Pancreas (tissue), 10 donors: ENCODE results near the gene AJM1. TPM values are rescaled to one million over a fixed set of nuclear protein-coding genes. Genes with fewer than 3 reads are reported as not detected.
"Not testable (repeated sequence)": the region's sequence is repeated elsewhere in the genome, so short reads cannot be mapped to it uniquely, and the experiment has no call there.

Experiments
- ATAC-seq, 4 donors: fragments of 200-7000 bp; cut with Tn5 transposase; one replicate each; pipeline versions ENCODE4 v1.8.0 to v1.9.1; 2020; ENCODE audit warnings: mild to moderate bottlenecking in 4 of 4, moderate library complexity in 4 of 4
- DNase-seq, 6 donors: peaks; one replicate each; pipeline ENCODE4 v3.0.0-alpha.2; 2020
- FAIRE-seq: peaks from 2 replicates; lab custom pipeline; 2012; peaks lifted over from hg19 to GRCh38; lab: Jason Lieb, UNC
- H3K27ac ChIP-seq, 4 donors: fragments of 200-600 bp; sonication (generic); 1 replicate in 3 of 4; 2 replicates in 1 of 4; pipeline versions ENCODE4 v1.5.0 to v1.8.0; 2020
- H3K27me3 ChIP-seq, 4 donors: fragments of 200-600 bp; one replicate each; pipeline ENCODE4 v1.8.0; 2021
- H3K36me3 ChIP-seq, 3 donors: fragments of 200-600 bp; sonication (generic) in 1 of 3; one replicate each; pipeline versions ENCODE4 v1.5.0 to v1.8.0; 2020 to 2021
- H3K4me1 ChIP-seq, 3 donors: fragments of 200-600 bp; one replicate each; pipeline ENCODE4 v1.8.0; 2021
- H3K4me3 ChIP-seq, 4 donors: fragments of 200-600 bp; sonication (generic) in 2 of 4; one replicate each; pipeline versions ENCODE4 v1.5.0 to v1.8.0; 2020 to 2021
- H3K9me3 ChIP-seq, 4 donors: fragments of 200-600 bp; one replicate each; pipeline ENCODE4 v1.8.0; 2021
- CTCF ChIP-seq, 4 donors: fragments of 200-600 bp; sonication (generic) in 3 of 4; IDR thresholded peaks; one replicate each; pipeline versions ENCODE4 v1.5.0 to v1.8.0; 2021; ENCODE audit warnings: antibody characterized with exemption in 4 of 4
- WGBS, 2 donors: extraction: QIAGEN DNeasy Blood & Tissue Kit; methylation state at CpG; one replicate each; pipeline ENCODE4 v1.1.7; 2013; 5-methylcytosine and 5-hydroxymethylcytosine counted together
- intact Hi-C, 3 donors: fragments of 100-400 bp; cut with DNase I; formaldehyde crosslinking; loops; one replicate each; pipeline versions ENCODE4 v1.11.1 to v1.14.2; 2022
- polyA plus RNA-seq, 2 donors: library from polyadenylated mRNA; stranded (reverse); fragments of 200-250 nt; gene quantifications; one replicate each; pipeline ENCODE4 v1.2.3, GENCODE V29; 2013
- total RNA-seq, 6 donors: library from RNA; stranded (reverse); fragmentation: NEBNext Ultra II Directional in 4 of 6; extraction: Animal tissue kit (Norgen Biotek cat#: 25700) in 4 of 6; gene quantifications; one replicate each; pipeline versions ENCODE4 v1.2.1 to v1.2.4, GENCODE V29; 2021 to 2023
- donor health status: healthy with polysubstance abuse.
- donor health status: DM: no; HTN: no; CAD: no; lungs with moderate emphysema.
- donor health status: DM: no; HTN: no; CAD: no.
- donor health status: control.
- donor health status: control.
- donor health status: Bipolar disorder and iron deficiency.
- donor health status: DM: yes; HTN: yes; CAD: no.
- donor health status: DM: no; HTN: no; CAD: no.
- donor health status: DM: no; HTN: no; CAD: no.
- donor health status: DM: yes; HTN: yes; CAD: no.

AJM1 gene
- total and polyA plus RNA-seq, 8 donors, result 2.9 to 11.7 (median 5.0) TPM

GRCh38 chr9:136796238-136796774 lies 46.0 kb upstream of the AJM1 start, which contains the start of gene CCDC183:
CCDC183 (plus strand) TSS chr9:136796338; CDS start chr9:136796398, 60 bp downstream.
- 39 to 43% methylated on average over 5 of the region's 5 CpGs for WGBS, 2 donors
- no peak within 1 kb of the TSS for H3K4me3 ChIP-seq
- DNase-seq (peak in 2 of 6 donors; percentile 45 to 48), ATAC-seq (no peak), FAIRE-seq (no peak)
- intact Hi-C loops, result loop anchor here in 2 of 3 donors (10.0 kb wide), 2 partner anchors 48 to 148 kb away; partner anchors contain the start of genes AJM1 (in 1 of the 2), C8G (in 1 of the 2), FBXW5 (in 1 of the 2) and PHPT1 (in 1 of the 2)
- no peak for TF ChIP-seq CTCF (IDR thresholded peaks at IDR 0.05)
- peaks cover 39 to 45% (median 43%) of the 10 kb centered on the region in 3 donors for H3K4me1 ChIP-seq
- H3K27me3 ChIP-seq, result no peaks in the 10 kb centered on the region
- no peaks in the 10 kb centered on the region for H3K36me3 ChIP-seq
- peak within 1 kb of the TSS in 1 of 4 donors; percentile 50 for H3K27ac ChIP-seq
- no peaks in the 10 kb centered on the region for H3K9me3 ChIP-seq

- ATAC-seq, H3K27me3 ChIP-seq, H3K36me3 ChIP-seq, FAIRE-seq, H3K9me3 ChIP-seq, H3K4me3 ChIP-seq: not testable (repeated sequence)
- peak in 2 of 6 donors; percentile 49 to 61 for DNase-seq
- H3K4me1 ChIP-seq, result peaks cover 39 to 45% (median 43%) of the 10 kb centered on the region in 3 donors
- peak overlapping the region in 1 of 4 donors; percentile 50 for H3K27ac ChIP-seq
- 2 to 3% methylated on average over 10 of the region's 10 CpGs for WGBS, 2 donors
- intact Hi-C loops, result loop anchor here in 2 of 3 donors (10.0 kb wide), 2 partner anchors 48 to 148 kb away; partner anchors contain the start of genes AJM1 (in 1 of the 2), C8G (in 1 of the 2), FBXW5 (in 1 of the 2) and PHPT1 (in 1 of the 2)
These were observed 45.4 kb upstream of the AJM1 start for GRCh38 chr9:136796775-136797347.

- 43 to 48% methylated on average over 5 to 6 of the region's 6 CpGs for whole genome bisulfite sequencing, 2 donors
- DNase-seq, result no peak
- no peak for ATAC-seq
- no peaks in the 10 kb centered on the region for H3K27me3 ChIP-seq
- no peaks in the 10 kb centered on the region for H3K36me3 ChIP-seq
- peak overlapping the region in 2 of 4 donors; percentile 40 to 50 for H3K4me3 ChIP-seq
- H3K4me1 ChIP-seq, result peaks cover 29 to 34% (median 32%) of the 10 kb centered on the region in 3 donors
- TF ChIP-seq CTCF (IDR thresholded peaks at IDR 0.05), result no peak
- no peaks in the 10 kb centered on the region for H3K9me3 ChIP-seq
- no peak for FAIRE-seq
- intact Hi-C loops, result loop anchor here in 2 of 3 donors (10.0 kb wide), 2 partner anchors 46 to 146 kb away; partner anchors contain the start of genes AJM1 (in 1 of the 2), C8G (in 1 of the 2), FBXW5 (in 1 of the 2) and PHPT1 (in 1 of the 2)
- H3K27ac ChIP-seq, result peak overlapping the region; percentile 69 to 87 (median 77)
These were observed 43.6 kb upstream of the AJM1 start for GRCh38 chr9:136798708-136799078.

- peak overlapping the region; percentile 69 to 87 (median 77) for H3K27ac ChIP-seq
- H3K4me1 ChIP-seq, result peaks cover 29 to 34% (median 32%) of the 10 kb centered on the region in 3 donors
- TF ChIP-seq CTCF (IDR thresholded peaks at IDR 0.05), result no peak
- ATAC-seq (peak; percentile 57 to 73 (median 68)), FAIRE-seq (no peak), DNase-seq (peak; percentile 84 to 96 (median 86))
- no peaks in the 10 kb centered on the region for H3K27me3 ChIP-seq
- no peaks in the 10 kb centered on the region for H3K36me3 ChIP-seq
- H3K4me3 ChIP-seq, result peak overlapping the region in 3 of 4 donors; percentile 16 to 50 (median 40)
- H3K9me3 ChIP-seq, result no peaks in the 10 kb centered on the region
- intact Hi-C loops, result loop anchor here in 2 of 3 donors (10.0 kb wide), 2 partner anchors 46 to 146 kb away; partner anchors contain the start of genes AJM1 (in 1 of the 2), C8G (in 1 of the 2), FBXW5 (in 1 of the 2) and PHPT1 (in 1 of the 2)
- 4 to 5% methylated on average over 34 to 35 of the region's 35 CpGs for WGBS, 2 donors
These were observed 43.0 kb upstream of the AJM1 start for GRCh38 chr9:136799079-136799853.
